Testis (tissue), 2 donors: Measurements from ENCODE around the gene MCF2L.

ENCODE experiments used
- CTCF ChIP-seq, 3 experiments: fragments of 450-650 bp in 2 of 3; fragments of 200-600 bp in 1 of 3; sonication (generic) in 1 of 3; IDR thresholded peaks; one replicate each; pipeline ENCODE4 v1.5.1; 2016 to 2019; ENCODE audit warnings: antibody characterized with exemption in 3 of 3, mild to moderate bottlenecking in 2 of 3, moderate library complexity in 1 of 3
- POLR2A ChIP-seq: fragments of 450-650 bp; IDR thresholded peaks from one replicate; pipeline ENCODE4 v1.6.1; 2017; ENCODE audit warnings: antibody characterized with exemption, mild to moderate bottlenecking, moderate library complexity

DNA sequence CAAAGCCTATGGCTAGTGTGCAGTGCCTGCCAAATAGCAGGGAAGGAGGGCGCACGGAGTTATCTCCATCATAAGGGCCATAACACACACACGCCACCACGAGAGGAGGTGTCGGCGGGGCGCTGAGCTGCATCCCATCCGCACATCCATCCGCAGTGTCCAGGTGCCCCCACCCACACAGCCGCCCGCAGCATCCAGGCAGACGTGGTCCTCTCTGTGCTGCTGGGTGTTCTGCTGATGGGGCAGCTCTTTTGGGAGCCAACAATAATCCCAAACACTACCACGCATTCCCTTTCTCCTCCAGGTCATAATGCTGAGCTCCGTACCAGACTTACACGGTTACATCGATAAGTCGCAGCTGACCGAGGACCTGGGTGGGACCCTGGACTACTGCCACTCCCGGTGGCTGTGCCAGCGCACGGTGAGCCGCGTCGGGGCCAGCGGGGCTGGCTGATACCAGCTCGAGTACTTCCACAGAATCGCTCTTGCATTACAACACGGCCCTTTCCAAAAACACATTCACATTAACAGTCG lies 95.1 kb downstream of the MCF2L start:
- no peak for TF ChIP-seq CTCF (IDR thresholded peaks at IDR 0.05)
- TF ChIP-seq POLR2A: no peak
